K562 (cell line): Measurements from ENCODE around the gene PSMB2. TPM values are rescaled to one million over a fixed set of nuclear protein-coding genes. Genes with fewer than 3 reads are reported as not detected.

Source experiments
- CREB1 ChIP-seq, 2 experiments: sonication (generic) in 1 of 2; formaldehyde crosslinking in 1 of 2; IDR thresholded peaks; 2 replicates each; pipeline versions ENCODE4 v1.6.1 to v1.8.0; 2012 to 2022; ENCODE audit warnings: inconsistent platforms in 1 of 2, mild to moderate bottlenecking in 1 of 2, missing genetic modification reagents in 1 of 2, moderate library complexity in 1 of 2
- HIVEP1 ChIP-seq: fragments of 250-450 bp; sonication (Bioruptor Pico); IDR thresholded peaks from 2 replicates; pipeline ENCODE4 v1.4.0; 2020; ENCODE audit warnings: mild to moderate bottlenecking
- MYNN ChIP-seq, 2 experiments: sonication (generic); formaldehyde crosslinking in 1 of 2; IDR thresholded peaks; 2 replicates each; pipeline versions ENCODE4 v1.5.0 to v1.6.1; 2016 to 2020; ENCODE audit warnings: antibody characterized with exemption in 1 of 2, missing genetic modification reagents in 1 of 2
- PHF20 ChIP-seq: fragments of 450-650 bp; IDR thresholded peaks from 2 replicates; pipeline ENCODE4 v1.6.1; 2018; ENCODE audit not compliant: partially characterized antibody
- RBM34 ChIP-seq: fragments of 200-400 bp; formaldehyde crosslinking; IDR thresholded peaks from 2 replicates; pipeline ENCODE4 v1.6.1; 2018; ENCODE audit warnings: low read length, borderline replicate concordance; ENCODE audit not compliant: insufficient read depth
- SMAD2 ChIP-seq: fragments of 150-350 bp; IDR thresholded peaks from 2 replicates; pipeline ENCODE4 v1.6.1; 2014; ENCODE audit warnings: low read depth, mild to moderate bottlenecking, low read length
- ZNF707 ChIP-seq: fragments of 250-450 bp; sonication (Bioruptor Pico); conservative IDR thresholded peaks from 2 replicates; pipeline ENCODE4 v1.8.0; 2022; ENCODE audit warnings: inconsistent platforms, mild to moderate bottlenecking, moderate library complexity
- polyA plus RNA-seq, 8 experiments: library from polyadenylated mRNA; depleted of rRNA in 4 of 8; stranded (reverse) in 5 of 8; unstranded in 3 of 8; fragments of >200 nt; fragmentation: Nextera tagmentation in 2 of 8; fragmentation: Illumina TruSeq in 1 of 8; extraction: Ambion mirVana in 2 of 8; extraction: Trizol in 1 of 8; gene quantifications; 2 replicates each; pipeline versions ENCODE4 v1.2.1 to v1.2.3, GENCODE V29; 2011 to 2014; ENCODE audit warnings: inconsistent platforms in 1 of 8, missing spikeins in 1 of 8
- total RNA-seq, 7 experiments: library from RNA; depleted of rRNA in 6 of 7; stranded (reverse); fragments of >200 nt in 6 of 7; fragmentation: Illumina TruSeq in 2 of 7; extraction: Trizol in 2 of 7; gene quantifications; 2 replicates each; pipeline versions ENCODE4 v1.2.1 to v1.2.3, GENCODE V29; 2011 to 2021; ENCODE audit warnings: low replicate concordance in 1 of 7
- TF ChIP-seq, protein P1 (sequence below), 2 experiments: fragments of 450-650 bp in 1 of 2; sonication (generic) in 1 of 2; formaldehyde crosslinking; conservative IDR thresholded peaks; 2 replicates each; pipeline versions ENCODE4 v1.4.0 to v1.8.1; 2020 to 2022; ENCODE audit warnings: mild to moderate bottlenecking in 1 of 2, missing genetic modification reagents in 1 of 2
- TF ChIP-seq, protein P2 (sequence below): fragments of 450-650 bp; IDR thresholded peaks from 2 replicates; pipeline ENCODE4 v1.6.1; 2017; ENCODE audit warnings: antibody characterized with exemption, mild to moderate bottlenecking

Gene PSMB2
- total and polyA plus RNA-seq, 9 of the 15 experiments (the other 6 are each of a cell fraction or from before 2014, with no cell fraction given), result 71.7 to 543 (median 165) TPM

DNA sequence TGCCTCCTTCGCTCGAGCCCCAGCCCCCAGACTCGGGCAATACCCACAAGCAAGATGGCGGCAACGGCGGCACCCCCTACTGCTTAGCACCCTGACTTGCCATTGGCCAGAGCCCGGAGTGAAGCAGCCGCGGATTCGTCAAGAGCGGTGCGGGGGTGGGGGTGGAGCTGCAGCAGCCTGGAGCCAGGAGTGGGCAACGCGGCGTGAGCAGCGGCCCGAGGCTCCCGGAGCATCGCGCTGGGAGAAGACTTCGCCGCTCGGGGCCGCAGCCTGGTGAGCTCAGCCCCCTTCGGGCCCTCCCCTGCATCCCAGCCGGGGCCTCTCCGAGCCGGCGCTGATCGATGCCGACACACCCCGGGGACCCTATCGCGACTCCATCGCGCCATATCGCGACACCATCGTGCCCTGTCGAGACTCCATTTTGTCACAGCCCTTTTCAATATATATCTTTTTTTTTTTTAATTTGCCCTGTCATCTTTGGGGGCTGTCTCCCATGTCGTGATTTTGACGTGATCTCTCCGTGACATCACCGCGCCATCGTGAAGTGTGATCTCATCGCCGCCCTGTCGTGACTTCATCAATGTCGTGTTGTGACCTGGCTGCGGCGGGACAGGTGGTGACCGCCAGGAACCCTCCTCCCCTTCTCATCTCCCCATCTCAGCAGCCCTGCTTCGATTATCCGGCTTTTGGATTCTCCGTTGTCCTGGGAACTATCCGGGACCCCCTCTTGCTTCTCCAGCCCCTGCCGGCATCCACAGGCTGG, 83.5 kb downstream of the PSMB2 start, which contains the start of gene NCDN (continued):
- TF ChIP-seq CREB1 (IDR thresholded peaks at IDR 0.05) (no peak; the same call in 1 of the 2 replicates), CREB1 (CRISPR knock-in tag; IDR thresholded peaks at IDR 0.05) (peak; percentile 80), SMAD2 (no peak), MYNN (IDR thresholded peaks at IDR 0.05) (no peak; the same call in 1 of the 2 replicates), MYNN (CRISPR knock-in tag; IDR thresholded peaks at IDR 0.05) (no peak), ZNF707 (CRISPR knock-in tag) (no peak), RBM34 (no peak), HIVEP1 (CRISPR knock-in tag) (no peak), PHF20 (no peak)
- TF ChIP-seq, protein P1, sequence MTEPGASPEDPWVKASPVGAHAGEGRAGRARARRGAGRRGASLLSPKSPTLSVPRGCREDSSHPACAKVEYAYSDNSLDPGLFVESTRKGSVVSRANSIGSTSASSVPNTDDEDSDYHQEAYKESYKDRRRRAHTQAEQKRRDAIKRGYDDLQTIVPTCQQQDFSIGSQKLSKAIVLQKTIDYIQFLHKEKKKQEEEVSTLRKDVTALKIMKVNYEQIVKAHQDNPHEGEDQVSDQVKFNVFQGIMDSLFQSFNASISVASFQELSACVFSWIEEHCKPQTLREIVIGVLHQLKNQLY (CRISPR knock-in tag; conservative IDR thresholded peaks at IDR 0.05), result 0 out of 4 replicates have a peak, but pooled peaks of 1 of the 2 experiments have one; percentile 56
- TF ChIP-seq, protein P2, sequence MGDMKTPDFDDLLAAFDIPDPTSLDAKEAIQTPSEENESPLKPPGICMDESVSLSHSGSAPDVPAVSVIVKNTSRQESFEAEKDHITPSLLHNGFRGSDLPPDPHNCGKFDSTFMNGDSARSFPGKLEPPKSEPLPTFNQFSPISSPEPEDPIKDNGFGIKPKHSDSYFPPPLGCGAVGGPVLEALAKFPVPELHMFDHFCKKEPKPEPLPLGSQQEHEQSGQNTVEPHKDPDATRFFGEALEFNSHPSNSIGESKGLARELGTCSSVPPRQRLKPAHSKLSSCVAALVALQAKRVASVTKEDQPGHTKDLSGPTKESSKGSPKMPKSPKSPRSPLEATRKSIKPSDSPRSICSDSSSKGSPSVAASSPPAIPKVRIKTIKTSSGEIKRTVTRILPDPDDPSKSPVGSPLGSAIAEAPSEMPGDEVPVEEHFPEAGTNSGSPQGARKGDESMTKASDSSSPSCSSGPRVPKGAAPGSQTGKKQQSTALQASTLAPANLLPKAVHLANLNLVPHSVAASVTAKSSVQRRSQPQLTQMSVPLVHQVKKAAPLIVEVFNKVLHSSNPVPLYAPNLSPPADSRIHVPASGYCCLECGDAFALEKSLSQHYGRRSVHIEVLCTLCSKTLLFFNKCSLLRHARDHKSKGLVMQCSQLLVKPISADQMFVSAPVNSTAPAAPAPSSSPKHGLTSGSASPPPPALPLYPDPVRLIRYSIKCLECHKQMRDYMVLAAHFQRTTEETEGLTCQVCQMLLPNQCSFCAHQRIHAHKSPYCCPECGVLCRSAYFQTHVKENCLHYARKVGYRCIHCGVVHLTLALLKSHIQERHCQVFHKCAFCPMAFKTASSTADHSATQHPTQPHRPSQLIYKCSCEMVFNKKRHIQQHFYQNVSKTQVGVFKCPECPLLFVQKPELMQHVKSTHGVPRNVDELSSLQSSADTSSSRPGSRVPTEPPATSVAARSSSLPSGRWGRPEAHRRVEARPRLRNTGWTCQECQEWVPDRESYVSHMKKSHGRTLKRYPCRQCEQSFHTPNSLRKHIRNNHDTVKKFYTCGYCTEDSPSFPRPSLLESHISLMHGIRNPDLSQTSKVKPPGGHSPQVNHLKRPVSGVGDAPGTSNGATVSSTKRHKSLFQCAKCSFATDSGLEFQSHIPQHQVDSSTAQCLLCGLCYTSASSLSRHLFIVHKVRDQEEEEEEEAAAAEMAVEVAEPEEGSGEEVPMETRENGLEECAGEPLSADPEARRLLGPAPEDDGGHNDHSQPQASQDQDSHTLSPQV, result no peak
